PC-3 (cell line): ENCODE data around the gene TECRL. TPM values are rescaled to one million over a fixed set of nuclear protein-coding genes. Genes with fewer than 3 reads are reported as not detected.

Experiments used
- ATAC-seq: fragments of 200-7000 bp; cut with Tn5 transposase; 2 replicates; pipeline ENCODE4 v1.9.1; 2020; ENCODE audit warnings: mild to moderate bottlenecking, moderate library complexity
- BruUV-seq: library from RNA; stranded (reverse); fragments of 400-500 nt; replicated peaks from 2 replicates; lab custom pipeline; 2021; lab: Mats Ljungman, UMichigan
- CTCF ChIA-PET: fragments of 300-600 bp; sonication (Branson Sonifier 250); formaldehyde crosslinking; loops from one replicate; lab custom pipeline; 2022; ENCODE audit warnings: antibody characterized with exemption; lab: Charles Lee
- POLR2A ChIA-PET: fragments of 300-600 bp; sonication (Branson Sonifier 250); formaldehyde crosslinking; loops from one replicate; lab custom pipeline; 2022; ENCODE audit warnings: antibody characterized with exemption; ENCODE audit not compliant: unreplicated experiment; lab: Charles Lee
- DNase-seq: peaks from one replicate; pipeline ENCODE4 v3.0.0-alpha.2; 2015
- H2AFZ ChIP-seq: fragments of 300-600 bp; sonication (generic); 2 replicates; pipeline ENCODE4 v1.6.0; 2016; ENCODE audit warnings: antibody characterized with exemption, low read length
- H3F3A ChIP-seq: fragments of 300-600 bp; sonication (generic); one replicate; pipeline ENCODE4 v1.6.0; 2017; ENCODE audit warnings: antibody characterized with exemption, low read length, control low read depth, mild to moderate bottlenecking; ENCODE audit not compliant: unreplicated experiment
- H3K27ac ChIP-seq: fragments of 300-600 bp; sonication (generic); 2 replicates; pipeline ENCODE4 v1.5.1; 2016; ENCODE audit warnings: mild to moderate bottlenecking, low read length
- H3K27me3 ChIP-seq: fragments of 300-600 bp; sonication (generic); 2 replicates; pipeline ENCODE4 v1.6.1; 2016; ENCODE audit warnings: low read length, mixed read lengths
- H3K36me3 ChIP-seq: fragments of 300-600 bp; sonication (generic); 2 replicates; pipeline ENCODE4 v1.6.1; 2016; ENCODE audit warnings: low read depth, mixed run types, low read length, mixed read lengths
- H3K4me1 ChIP-seq: fragments of 300-600 bp; sonication (generic); 2 replicates; pipeline ENCODE4 v1.5.1; 2016; ENCODE audit warnings: low read length; ENCODE audit not compliant: insufficient read depth
- H3K4me2 ChIP-seq: fragments of 300-600 bp; sonication (generic); 2 replicates; pipeline ENCODE4 v1.6.0; 2016; ENCODE audit warnings: low read length
- H3K4me3 ChIP-seq: fragments of 300-600 bp; sonication (generic); 2 replicates; pipeline ENCODE4 v1.5.1; 2016; ENCODE audit warnings: mild to moderate bottlenecking, low read length, mixed read lengths
- H3K79me2 ChIP-seq: fragments of 300-600 bp; sonication (generic); 2 replicates; pipeline ENCODE4 v1.6.1; 2017; ENCODE audit warnings: low read length, mixed read lengths
- H3K9ac ChIP-seq: fragments of 300-600 bp; sonication (generic); 2 replicates; pipeline ENCODE4 v1.6.0; 2016; ENCODE audit warnings: mild to moderate bottlenecking, low read length
- H3K9me2 ChIP-seq: fragments of 300-600 bp; sonication (generic); replicated peaks from 2 replicates; pipeline ENCODE4 v1.6.1; 2016; ENCODE audit warnings: mixed run types, low read length, mixed read lengths
- H3K9me3 ChIP-seq: fragments of 300-600 bp; sonication (generic); 2 replicates; pipeline ENCODE4 v1.6.1; 2016; ENCODE audit warnings: low read length, mixed read lengths
- H4K20me1 ChIP-seq: fragments of 300-600 bp; sonication (generic); 2 replicates; pipeline ENCODE4 v1.6.1; 2016; ENCODE audit warnings: low read length, mixed read lengths
- CTCF ChIP-seq: fragments of 300-600 bp; sonication (generic); conservative IDR thresholded peaks from 2 replicates; pipeline ENCODE4 v1.5.1; 2017; ENCODE audit warnings: antibody characterized with exemption, low read depth, mild to moderate bottlenecking, low read length
- EZH2 ChIP-seq: fragments of 300-600 bp; sonication (generic); IDR thresholded peaks from one replicate; pipeline ENCODE4 v1.6.1; 2017; ENCODE audit warnings: antibody characterized with exemption, mild to moderate bottlenecking, low read length; ENCODE audit not compliant: unreplicated experiment
- EZH2phosphoT487 ChIP-seq: fragments of 300-600 bp; sonication (generic); IDR thresholded peaks from 2 replicates; pipeline ENCODE4 v1.6.1; 2018; ENCODE audit warnings: mild to moderate bottlenecking, antibody characterized with exemption, low read length, borderline replicate concordance
- intact Hi-C: fragments of 100-400 bp; cut with micrococcal nuclease; formaldehyde crosslinking; loops from 2 replicates; pipeline ENCODE4 v1.9.0; 2023
- total RNA-seq: library from RNA; depleted of rRNA; stranded (reverse); fragments of >200 nt; gene quantifications from 2 replicates; pipeline ENCODE4 v1.2.3, GENCODE V29; 2014

TECRL gene
- total RNA-seq, 1 experiment from 2014 or later: not detected

GRCh38 chr4:64248186-64248585, 161.1 kb downstream of the TECRL start:
- TF ChIP-seq EZH2 (no peak), CTCF (no peak), EZH2phosphoT487 (no peak)
- H3K9me3 ChIP-seq: peaks cover 10% of the 10 kb centered on the region; the same call in 1 of the 2 replicates
- no peaks in the 10 kb centered on the region for H4K20me1 ChIP-seq
- no peaks in the 10 kb centered on the region for H3K36me3 ChIP-seq
- no peak overlapping the region for H2AFZ ChIP-seq
- H3K4me3 ChIP-seq: no peak overlapping the region
- no TSS peak for BruUV-seq
- H3K4me2 ChIP-seq: no peak overlapping the region
- POLR2A ChIA-PET: no interaction called here
- no peaks in the 10 kb centered on the region for H3F3A ChIP-seq
- no peaks in the 10 kb centered on the region for H3K79me2 ChIP-seq
- no peaks in the 10 kb centered on the region for H3K27me3 ChIP-seq
- intact Hi-C loops: no loop called here
- ATAC-seq (no peak), DNase-seq (no peak)
- H3K9ac ChIP-seq: no peak overlapping the region
- no peak overlapping the region for H3K27ac ChIP-seq
- H3K4me1 ChIP-seq: no peaks in the 10 kb centered on the region
- CTCF ChIA-PET: no interaction called here
- no peaks in the 10 kb centered on the region for H3K9me2 ChIP-seq

- no peaks in the 10 kb centered on the region for H3K79me2 ChIP-seq
- no peak overlapping the region for H2AFZ ChIP-seq
- H3K9me2 ChIP-seq: no peaks in the 10 kb centered on the region
- intact Hi-C loops: no loop called here
- no peak overlapping the region for H3K4me3 ChIP-seq
- DNase-seq: peak; percentile 15
- CTCF ChIA-PET: no interaction called here
- no peaks in the 10 kb centered on the region for H3K4me1 ChIP-seq
- no peaks in the 10 kb centered on the region for H3F3A ChIP-seq
- no peaks in the 10 kb centered on the region for H4K20me1 ChIP-seq
- H3K9me3 ChIP-seq: peaks cover 49% of the 10 kb centered on the region
- POLR2A ChIA-PET: no interaction called here
- no peak overlapping the region for H3K27ac ChIP-seq
- ATAC-seq: no peak
- H3K4me2 ChIP-seq: no peak overlapping the region
- no peaks in the 10 kb centered on the region; the same call in 1 of the 2 replicates for H3K36me3 ChIP-seq
- BruUV-seq: no TSS peak
- no peak overlapping the region for H3K9ac ChIP-seq
- H3K27me3 ChIP-seq: no peaks in the 10 kb centered on the region
- TF ChIP-seq EZH2phosphoT487: no peak
- no peak for TF ChIP-seq CTCF
- TF ChIP-seq EZH2: no peak
Observed at GRCh38 chr4:64230709-64231310, 178.4 kb downstream of the TECRL start.
